Measurements from ENCODE around the gene BUD31. TPM values are rescaled to one million over a fixed set of nuclear protein-coding genes. Genes with fewer than 3 reads are reported as not detected.

Gene BUD31
- total and polyA plus RNA-seq, 2 of the 13 experiments (the other 11 are each of a cell fraction or from before 2014, with no cell fraction given), result 35.1 to 79.1 TPM

DNA sequence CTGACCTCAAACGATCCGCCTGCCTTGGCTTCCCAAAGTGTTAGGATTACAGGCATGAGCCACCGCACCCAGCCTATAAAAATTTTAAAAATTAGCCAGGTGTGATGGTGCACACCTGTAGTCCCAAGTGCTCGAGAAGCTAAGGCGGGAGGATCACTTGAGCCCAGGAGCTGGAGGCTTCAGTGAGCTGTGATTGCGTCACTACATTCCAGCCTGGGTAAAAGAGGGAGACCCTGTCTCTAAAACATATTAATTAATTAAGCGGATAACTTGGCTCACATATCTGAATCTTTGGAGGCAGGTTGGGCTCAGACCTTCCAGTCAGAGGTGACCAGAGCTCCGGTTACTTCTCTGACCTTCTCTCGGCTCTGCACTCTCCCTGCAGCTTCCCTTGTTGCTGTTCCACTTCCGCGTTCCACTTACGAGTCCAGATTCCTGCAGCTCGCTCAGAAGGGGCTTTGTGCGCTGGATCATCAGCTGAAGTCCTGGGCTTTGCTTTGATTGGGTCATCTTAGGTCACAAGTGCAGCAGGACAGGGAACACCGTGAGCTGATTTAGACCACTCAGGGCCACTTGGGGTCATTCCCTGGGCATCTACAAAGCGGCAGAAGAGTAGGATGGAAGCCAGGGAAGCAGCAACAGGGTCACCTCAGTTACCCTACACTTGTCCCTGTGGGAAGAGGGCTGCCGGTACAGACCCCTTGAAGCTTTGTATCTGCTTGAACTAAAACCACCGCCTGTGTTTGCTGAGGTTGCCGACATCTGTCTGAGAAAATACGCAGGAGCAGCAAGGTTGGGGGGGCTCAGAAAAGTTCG, 36.3 kb upstream of the BUD31 start (continued):
- TF ChIP-seq ZNF274 (CRISPR knock-in tag; IDR thresholded peaks at IDR 0.05) (no peak), HMG20B (CRISPR knock-in tag; conservative IDR thresholded peaks at IDR 0.05) (peak; percentile 85), U2AF1 (optimal IDR thresholded peaks at IDR 0.05; ENCODE audit: low read depth, low read length) (no peak), ZNF136 (CRISPR knock-in tag; IDR thresholded peaks at IDR 0.05; ENCODE audit: low read depth) (no peak), ARNTL (CRISPR knock-in tag; IDR thresholded peaks at IDR 0.05) (no peak), ARNT2 (CRISPR knock-in tag; IDR thresholded peaks at IDR 0.05; ENCODE audit: low read depth) (no peak), NCOR1 (IDR thresholded peaks at IDR 0.05; ENCODE audit: borderline replicate concordance, low read length) (peak; percentile 80; the same call in 1 of the 2 replicates), HIVEP1 (CRISPR knock-in tag; IDR thresholded peaks at IDR 0.05) (0 out of 2 replicates have a peak, but pooled peaks have one; percentile 38), TCF7L2 (IDR thresholded peaks at IDR 0.05; ENCODE audit: low read depth, low read length) (no peak), TBX2 (CRISPR knock-in tag; IDR thresholded peaks at IDR 0.05; ENCODE audit: borderline replicate concordance) (no peak), FOXK2 (IDR thresholded peaks at IDR 0.05) (peak; percentile 95), ZNF776 (CRISPR knock-in tag; IDR thresholded peaks at IDR 0.05) (no peak), CBX5 (CRISPR knock-in tag; IDR thresholded peaks at IDR 0.05; ENCODE audit: borderline replicate concordance) (peak; percentile 79; the same call in 1 of the 2 replicates), KDM3A (CRISPR knock-in tag; IDR thresholded peaks at IDR 0.05; ENCODE audit: low read depth) (no peak), ELF4 (CRISPR knock-in tag; IDR thresholded peaks at IDR 0.05; ENCODE audit: borderline replicate concordance) (peak; percentile 99), JDP2 (CRISPR knock-in tag; IDR thresholded peaks at IDR 0.05; ENCODE audit: borderline replicate concordance) (no peak), CHD2 (IDR thresholded peaks at IDR 0.05; ENCODE audit: low read depth, low read length) (no peak)
- TF ChIP-seq, protein P1, sequence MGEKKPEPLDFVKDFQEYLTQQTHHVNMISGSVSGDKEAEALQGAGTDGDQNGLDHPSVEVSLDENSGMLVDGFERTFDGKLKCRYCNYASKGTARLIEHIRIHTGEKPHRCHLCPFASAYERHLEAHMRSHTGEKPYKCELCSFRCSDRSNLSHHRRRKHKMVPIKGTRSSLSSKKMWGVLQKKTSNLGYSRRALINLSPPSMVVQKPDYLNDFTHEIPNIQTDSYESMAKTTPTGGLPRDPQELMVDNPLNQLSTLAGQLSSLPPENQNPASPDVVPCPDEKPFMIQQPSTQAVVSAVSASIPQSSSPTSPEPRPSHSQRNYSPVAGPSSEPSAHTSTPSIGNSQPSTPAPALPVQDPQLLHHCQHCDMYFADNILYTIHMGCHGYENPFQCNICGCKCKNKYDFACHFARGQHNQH (CRISPR knock-in tag; IDR thresholded peaks at IDR 0.05), result peak; percentile 38; the same call in 1 of the 2 replicates
- TF ChIP-seq, protein P2, sequence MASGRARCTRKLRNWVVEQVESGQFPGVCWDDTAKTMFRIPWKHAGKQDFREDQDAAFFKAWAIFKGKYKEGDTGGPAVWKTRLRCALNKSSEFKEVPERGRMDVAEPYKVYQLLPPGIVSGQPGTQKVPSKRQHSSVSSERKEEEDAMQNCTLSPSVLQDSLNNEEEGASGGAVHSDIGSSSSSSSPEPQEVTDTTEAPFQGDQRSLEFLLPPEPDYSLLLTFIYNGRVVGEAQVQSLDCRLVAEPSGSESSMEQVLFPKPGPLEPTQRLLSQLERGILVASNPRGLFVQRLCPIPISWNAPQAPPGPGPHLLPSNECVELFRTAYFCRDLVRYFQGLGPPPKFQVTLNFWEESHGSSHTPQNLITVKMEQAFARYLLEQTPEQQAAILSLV (CRISPR knock-in tag; IDR thresholded peaks at IDR 0.05; ENCODE audit: borderline replicate concordance), result no peak; the same call in 1 of the 2 replicates
- TF ChIP-seq, protein P3, sequence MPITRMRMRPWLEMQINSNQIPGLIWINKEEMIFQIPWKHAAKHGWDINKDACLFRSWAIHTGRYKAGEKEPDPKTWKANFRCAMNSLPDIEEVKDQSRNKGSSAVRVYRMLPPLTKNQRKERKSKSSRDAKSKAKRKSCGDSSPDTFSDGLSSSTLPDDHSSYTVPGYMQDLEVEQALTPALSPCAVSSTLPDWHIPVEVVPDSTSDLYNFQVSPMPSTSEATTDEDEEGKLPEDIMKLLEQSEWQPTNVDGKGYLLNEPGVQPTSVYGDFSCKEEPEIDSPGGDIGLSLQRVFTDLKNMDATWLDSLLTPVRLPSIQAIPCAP (CRISPR knock-in tag; IDR thresholded peaks at IDR 0.05; ENCODE audit: low read depth), result no peak
- TF ChIP-seq, protein P4, sequence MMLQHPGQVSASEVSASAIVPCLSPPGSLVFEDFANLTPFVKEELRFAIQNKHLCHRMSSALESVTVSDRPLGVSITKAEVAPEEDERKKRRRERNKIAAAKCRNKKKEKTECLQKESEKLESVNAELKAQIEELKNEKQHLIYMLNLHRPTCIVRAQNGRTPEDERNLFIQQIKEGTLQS (CRISPR knock-in tag; IDR thresholded peaks at IDR 0.05), result peak; percentile 73
- TF ChIP-seq, protein P5, sequence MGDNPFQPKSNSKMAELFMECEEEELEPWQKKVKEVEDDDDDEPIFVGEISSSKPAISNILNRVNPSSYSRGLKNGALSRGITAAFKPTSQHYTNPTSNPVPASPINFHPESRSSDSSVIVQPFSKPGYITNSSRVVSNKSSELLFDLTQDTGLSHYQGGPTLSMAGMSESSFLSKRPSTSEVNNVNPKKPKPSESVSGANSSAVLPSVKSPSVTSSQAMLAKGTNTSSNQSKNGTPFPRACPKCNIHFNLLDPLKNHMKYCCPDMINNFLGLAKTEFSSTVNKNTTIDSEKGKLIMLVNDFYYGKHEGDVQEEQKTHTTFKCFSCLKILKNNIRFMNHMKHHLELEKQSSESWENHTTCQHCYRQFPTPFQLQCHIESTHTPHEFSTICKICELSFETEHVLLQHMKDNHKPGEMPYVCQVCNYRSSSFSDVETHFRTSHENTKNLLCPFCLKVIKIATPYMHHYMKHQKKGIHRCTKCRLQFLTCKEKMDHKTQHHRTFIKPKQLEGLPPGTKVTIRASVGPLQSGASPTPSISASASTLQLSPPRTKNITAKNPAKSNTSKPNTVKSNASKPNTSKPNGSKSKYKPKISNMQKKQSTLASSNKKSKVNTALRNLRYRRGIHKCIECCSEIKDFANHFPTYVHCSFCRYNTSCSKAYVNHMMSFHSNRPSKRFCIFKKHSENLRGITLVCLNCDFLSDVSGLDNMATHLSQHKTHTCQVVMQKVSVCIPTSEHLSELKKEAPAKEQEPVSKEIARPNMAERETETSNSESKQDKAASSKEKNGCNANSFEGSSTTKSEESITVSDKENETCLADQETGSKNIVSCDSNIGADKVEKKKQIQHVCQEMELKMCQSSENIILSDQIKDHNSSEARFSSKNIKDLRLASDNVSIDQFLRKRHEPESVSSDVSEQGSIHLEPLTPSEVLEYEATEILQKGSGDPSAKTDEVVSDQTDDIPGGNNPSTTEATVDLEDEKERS (CRISPR knock-in tag; IDR thresholded peaks at IDR 0.05), result no peak
- TF ChIP-seq, protein P6, sequence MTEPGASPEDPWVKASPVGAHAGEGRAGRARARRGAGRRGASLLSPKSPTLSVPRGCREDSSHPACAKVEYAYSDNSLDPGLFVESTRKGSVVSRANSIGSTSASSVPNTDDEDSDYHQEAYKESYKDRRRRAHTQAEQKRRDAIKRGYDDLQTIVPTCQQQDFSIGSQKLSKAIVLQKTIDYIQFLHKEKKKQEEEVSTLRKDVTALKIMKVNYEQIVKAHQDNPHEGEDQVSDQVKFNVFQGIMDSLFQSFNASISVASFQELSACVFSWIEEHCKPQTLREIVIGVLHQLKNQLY (CRISPR knock-in tag; IDR thresholded peaks at IDR 0.05), result no peak

Measured in HepG2 (cell line).